ENCODE results near the gene GLRB.

The GLRB gene

GRCh38 chr4:157075811-157076577 lies at the start of gene GLRB:
GLRB (plus strand) TSS chr4:157076150; CDS start chr4:157078025, 1,875 bp downstream.
- H3K4me3 ChIP-seq (ENCODE audit: low read depth, low read length) = no peak within 1 kb of the TSS
- TF ChIP-seq CTCF (IDR thresholded peaks at IDR 0.05; ENCODE audit: borderline replicate concordance, insufficient read depth, low read depth, low read length) = no peak

GRCh38 chr4:157035471-157035870 lies 40.5 kb upstream of the GLRB start:
- H3K4me3 ChIP-seq (ENCODE audit: low read depth, low read length) = no peak overlapping the region
- TF ChIP-seq CTCF (IDR thresholded peaks at IDR 0.05; ENCODE audit: borderline replicate concordance, insufficient read depth, low read depth, low read length) = no peak

- H3K4me3 ChIP-seq (ENCODE audit: low read depth, low read length) = no peak overlapping the region
- TF ChIP-seq CTCF (IDR thresholded peaks at IDR 0.05; ENCODE audit: borderline replicate concordance, insufficient read depth, low read depth, low read length) = no peak
These were observed 35.5 kb upstream of the GLRB start for GRCh38 chr4:157040405-157040804.

DNA sequence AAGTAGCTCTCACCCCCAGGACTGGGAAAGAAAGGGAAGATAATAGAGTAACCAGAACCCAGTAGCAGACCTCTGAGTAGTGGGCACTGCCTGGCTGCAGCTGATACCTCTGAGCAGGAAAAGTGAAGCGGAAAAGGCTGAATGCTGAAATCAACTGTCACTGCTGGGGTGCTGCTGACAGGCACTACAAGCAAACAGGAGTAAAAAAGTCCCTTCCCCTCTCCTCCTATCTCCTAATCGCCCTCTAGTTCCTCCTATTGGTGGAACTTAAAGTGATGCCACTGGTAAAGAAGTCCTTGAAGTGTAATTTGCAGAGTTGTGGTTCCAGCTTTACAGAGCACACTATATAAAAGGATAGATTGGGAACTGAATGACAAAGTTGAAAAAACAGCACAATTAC lies 32.8 kb upstream of the GLRB start:
- H3K4me3 ChIP-seq (ENCODE audit: low read depth, low read length) = no peak overlapping the region
- TF ChIP-seq CTCF (IDR thresholded peaks at IDR 0.05; ENCODE audit: borderline replicate concordance, insufficient read depth, low read depth, low read length) = no peak

- no peak overlapping the region for H3K4me3 ChIP-seq (ENCODE audit: low read depth, low read length)
- peak; percentile 63; the same call in 1 of the 2 replicates for TF ChIP-seq CTCF (IDR thresholded peaks at IDR 0.05; ENCODE audit: borderline replicate concordance, insufficient read depth, low read depth, low read length)
These were observed 30.3 kb upstream of the GLRB start for GRCh38 chr4:157045507-157046127.

- no peak for TF ChIP-seq CTCF (IDR thresholded peaks at IDR 0.05; ENCODE audit: borderline replicate concordance, insufficient read depth, low read depth, low read length)
- no peak overlapping the region for H3K4me3 ChIP-seq (ENCODE audit: low read depth, low read length)
These were observed 27.7 kb upstream of the GLRB start for GRCh38 chr4:157048248-157048647.

DNA sequence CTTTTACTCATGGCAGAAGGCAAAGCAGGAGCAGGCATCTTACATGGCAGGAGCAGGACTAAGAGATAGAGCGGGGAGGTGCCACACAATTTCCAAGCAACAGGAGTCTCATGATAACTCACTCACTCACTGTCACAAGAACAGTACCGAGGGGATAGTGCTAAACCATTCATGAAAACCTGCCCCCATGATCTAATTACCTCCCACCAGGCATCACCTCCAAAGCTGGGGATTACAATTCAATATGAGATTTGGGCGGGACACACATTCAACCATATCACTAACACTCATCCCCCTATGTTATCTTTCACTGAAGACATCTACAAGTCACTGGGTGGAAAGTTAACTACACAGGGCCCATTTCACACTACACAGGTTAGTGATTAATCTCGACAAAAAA lies 25.4 kb upstream of the GLRB start:
- TF ChIP-seq CTCF (IDR thresholded peaks at IDR 0.05; ENCODE audit: borderline replicate concordance, insufficient read depth, low read depth, low read length) = no peak
- H3K4me3 ChIP-seq (ENCODE audit: low read depth, low read length) = no peak overlapping the region
